Hematopoietic multipotent progenitor cell treated with erythropoietin and hydrocortisone succinate and interleukin-3 and kit ligand, for 15 days (in vitro differentiated cells): ENCODE results near the gene ZNF195.
"Not testable (repeated sequence)": the region's sequence is repeated elsewhere in the genome, so short reads cannot be mapped to it uniquely, and the experiment has no call there.

Source experiments
- DNase-seq: peaks from one replicate; pipeline ENCODE4 v3.0.0-alpha.2; 2015; ENCODE audit warnings: low spot score

The ZNF195 gene

DNA sequence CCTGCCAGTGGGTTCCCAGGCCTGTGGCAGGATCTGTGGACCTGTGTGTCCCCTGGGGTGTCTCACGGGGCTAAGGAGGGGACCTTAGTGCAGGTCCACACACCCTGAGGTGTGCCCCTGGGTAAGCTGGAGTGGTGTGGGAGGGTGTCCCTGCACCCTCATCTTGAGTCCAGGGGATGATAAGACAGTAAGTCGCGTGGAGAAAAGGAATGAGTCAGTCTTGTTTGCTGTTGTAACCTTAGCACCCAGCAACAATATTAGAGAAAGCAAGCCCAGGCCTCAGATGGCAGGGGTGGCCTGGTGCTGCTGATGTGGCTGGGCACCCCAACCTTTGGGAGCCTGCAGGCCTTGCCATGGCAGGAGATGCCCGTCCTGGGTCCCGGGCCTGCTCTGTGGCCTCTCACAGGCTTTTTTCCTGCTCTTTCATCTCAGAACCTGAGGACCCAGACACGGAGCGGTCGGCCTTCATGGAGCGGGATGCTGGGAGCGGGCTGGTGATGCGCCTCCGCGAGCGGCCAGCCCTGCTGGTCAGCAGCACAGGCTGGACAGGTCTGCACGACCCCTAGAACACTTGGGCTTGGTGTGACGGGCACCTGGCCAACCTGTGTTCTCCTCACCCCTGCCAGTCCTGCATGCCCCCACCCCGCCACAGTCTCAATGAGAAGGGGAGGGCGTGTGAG is 23.4 kb upstream of the ZNF195 start:
- DNase-seq = not testable (repeated sequence)

DNA sequence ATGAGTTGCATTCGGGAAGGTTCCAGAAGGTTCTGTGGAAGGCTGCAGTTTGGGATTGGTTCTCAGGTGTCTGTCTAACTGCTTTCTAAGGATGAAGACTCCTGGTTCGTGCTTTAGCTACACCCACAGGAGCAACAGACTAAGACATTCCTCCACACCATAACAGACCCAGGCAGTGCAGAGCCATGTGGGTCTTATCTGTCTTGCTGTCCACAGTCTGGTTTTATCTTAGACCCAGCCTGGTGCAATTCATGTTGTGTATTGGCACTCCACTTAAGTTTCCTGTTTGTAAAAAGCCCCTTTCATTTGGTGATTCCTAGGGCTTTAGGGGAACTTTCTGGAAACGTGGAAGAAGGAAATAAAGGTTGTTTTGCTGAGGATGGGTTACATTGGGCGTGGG is 22.1 kb upstream of the ZNF195 start:
- not testable (repeated sequence) for DNase-seq

DNA sequence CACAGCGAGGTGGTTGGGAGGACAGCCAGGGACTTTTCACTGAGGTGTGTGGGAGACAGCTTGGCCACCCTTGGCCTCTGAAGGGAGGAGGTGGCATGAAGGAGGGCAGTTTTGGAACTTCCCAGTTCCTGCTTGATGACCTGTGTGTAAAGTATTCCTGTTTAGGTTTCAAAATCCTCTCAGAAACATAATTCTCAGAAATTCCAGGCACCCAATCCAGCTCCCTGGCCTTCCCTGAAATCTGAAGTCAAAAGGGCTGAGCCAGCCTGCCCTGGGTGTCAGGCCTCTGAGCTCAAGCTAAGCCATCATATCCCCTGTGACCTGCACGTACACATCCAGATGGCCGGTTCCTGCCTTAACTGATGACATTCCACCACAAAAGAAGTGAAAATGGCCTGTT is 19.6 kb upstream of the ZNF195 start:
- DNase-seq = not testable (repeated sequence)

DNA sequence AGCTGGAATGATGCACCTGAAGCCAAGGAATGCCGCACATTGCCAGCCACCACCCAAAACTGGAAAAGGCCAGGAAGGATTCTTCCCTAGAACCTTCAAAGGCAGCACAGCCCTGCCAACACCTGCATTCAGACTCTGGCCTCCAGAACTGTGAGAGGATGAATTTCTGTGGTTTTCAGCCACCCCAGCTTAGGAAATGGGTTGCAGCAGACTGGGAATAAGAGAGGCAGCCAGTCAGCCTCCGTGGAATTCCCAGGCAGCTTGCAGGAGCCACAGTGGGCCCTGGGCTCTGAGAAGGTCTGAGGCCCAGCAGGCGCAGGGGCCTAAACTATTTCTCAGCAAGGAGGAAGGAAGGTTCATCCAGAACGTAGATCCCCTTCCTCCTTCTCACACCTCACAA is 19.2 kb upstream of the ZNF195 start:
- DNase-seq = not testable (repeated sequence)

DNA sequence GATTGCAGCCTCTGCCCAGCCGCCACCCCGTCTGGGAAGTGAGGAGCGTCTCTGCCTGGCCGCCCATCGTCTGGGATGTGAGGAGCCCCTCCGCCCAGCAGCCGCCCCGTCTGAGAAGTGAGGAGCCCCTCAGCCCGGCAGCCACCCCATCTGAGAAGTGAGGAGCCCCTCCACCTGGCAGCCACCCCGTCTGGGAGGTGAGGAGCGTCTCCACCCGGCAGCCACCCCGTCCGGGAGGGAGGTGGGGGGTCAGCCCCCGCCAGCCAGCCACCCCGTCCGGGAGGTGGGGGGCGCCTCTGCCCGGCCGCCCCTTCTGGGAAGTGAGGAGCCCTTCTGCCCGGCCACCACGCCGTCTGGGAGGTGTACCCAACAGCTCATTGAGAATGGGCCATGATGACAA is 18.3 kb upstream of the ZNF195 start:
- DNase-seq = not testable (repeated sequence)

DNA sequence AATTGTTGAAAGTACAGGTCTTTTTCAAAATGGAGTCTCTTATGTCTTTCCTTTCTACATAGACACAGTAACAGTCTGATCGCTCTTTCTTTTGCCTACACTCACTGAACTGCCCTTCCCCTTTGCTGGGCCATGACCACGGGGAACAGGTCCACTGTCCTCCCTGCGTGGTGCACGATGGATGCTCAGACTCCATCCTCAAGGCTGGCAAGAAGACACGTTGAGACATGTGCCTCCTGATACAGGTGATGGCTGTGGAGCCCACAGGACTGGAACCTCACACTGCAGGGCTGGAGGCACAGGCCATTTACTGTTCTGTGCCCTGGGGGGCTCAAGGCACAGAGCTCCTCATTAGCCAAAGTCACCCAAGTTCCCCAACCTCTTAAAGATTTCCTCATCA is 16.5 kb upstream of the ZNF195 start:
- not testable (repeated sequence) for DNase-seq

DNA sequence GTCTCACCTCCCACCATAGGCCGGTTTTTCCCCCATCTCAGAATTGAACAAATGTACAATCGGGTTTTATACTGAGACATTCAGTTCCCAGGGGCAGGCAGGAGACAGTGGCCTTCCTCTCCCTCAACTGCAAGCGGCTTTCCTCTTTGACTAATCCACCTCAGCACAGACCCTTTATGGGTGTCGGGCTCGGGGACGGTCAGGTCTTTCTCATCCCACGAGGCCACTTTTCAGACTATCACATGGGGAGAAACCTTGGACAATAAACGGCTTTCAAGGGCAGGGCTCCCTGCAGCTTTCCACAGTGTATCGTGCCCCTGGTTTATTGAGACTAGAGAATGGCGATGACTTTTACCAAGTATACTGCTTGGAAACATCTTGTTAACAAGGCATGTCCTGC is 16.0 kb upstream of the ZNF195 start:
- DNase-seq = not testable (repeated sequence)

DNA sequence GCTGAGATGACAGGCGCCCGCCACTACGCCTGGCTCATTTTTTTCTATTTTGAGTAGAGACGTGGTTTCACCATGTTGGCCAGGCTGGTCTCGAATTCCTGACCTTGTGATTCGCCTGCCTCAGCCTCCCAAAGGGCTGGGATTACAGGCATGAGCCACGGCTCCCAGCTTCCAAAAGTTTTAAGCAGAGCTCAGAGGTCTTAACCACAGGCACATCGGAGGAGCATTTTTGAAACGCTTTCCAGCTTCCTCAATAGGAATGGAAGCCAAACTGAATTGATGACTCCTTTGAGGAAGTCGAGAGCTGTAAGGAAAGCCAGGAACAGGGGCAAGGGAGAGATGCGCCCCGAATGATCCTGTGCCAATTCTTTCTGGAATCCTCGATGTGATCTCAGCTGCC is 14.5 kb upstream of the ZNF195 start:
- DNase-seq = not testable (repeated sequence)

DNA sequence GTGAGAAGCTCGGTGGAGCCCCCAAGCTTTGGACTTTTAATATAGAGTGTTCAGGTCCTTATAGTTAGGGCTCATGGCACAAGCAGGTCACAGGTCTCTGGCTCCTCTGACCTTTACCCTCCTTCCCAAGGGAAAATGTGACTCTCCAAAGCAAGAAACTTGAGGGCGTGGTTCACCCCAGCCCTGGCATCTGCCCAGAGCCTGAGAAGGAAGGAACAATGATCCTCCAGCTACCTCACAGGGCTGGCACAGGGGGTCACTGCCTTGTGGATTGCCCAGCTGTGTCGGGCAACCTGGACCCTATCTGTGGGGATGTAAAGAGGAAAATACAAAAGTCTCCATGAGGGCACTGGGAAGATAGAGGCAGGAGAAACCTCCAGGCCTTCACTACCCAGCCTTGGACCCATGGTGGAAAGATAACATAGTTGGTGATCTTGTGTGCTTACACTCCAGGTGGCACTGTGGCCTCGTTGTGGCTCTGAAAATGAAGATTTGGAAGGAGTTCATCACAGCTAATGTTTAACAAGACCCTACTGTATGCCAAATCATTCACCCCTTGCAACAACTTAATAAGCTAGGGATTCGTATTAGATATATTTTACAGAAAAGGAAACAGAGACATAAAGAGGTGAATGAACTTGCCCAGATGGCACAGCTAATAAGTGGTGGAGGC is 3.8 kb upstream of the ZNF195 start:
- no peak for DNase-seq

DNA sequence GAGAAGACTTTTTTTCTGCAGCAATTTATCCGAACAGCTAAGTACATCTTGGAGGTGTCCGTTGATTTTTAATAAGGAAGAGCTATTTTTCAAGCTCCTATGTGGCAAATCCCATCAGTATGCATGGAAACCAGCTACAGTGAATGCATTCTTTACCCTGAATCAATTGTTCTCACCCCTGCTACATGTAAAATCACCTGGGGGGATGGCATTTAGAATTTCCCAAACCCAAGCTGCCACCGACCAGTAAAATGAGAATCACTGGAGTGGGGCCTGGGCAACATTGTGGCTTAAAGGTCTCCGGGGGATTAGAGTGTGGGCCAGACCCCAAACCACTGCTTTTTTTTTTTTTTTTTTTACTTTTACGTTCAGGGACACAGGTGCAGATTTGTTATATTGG is 2.8 kb upstream of the ZNF195 start:
- no peak for DNase-seq

DNA sequence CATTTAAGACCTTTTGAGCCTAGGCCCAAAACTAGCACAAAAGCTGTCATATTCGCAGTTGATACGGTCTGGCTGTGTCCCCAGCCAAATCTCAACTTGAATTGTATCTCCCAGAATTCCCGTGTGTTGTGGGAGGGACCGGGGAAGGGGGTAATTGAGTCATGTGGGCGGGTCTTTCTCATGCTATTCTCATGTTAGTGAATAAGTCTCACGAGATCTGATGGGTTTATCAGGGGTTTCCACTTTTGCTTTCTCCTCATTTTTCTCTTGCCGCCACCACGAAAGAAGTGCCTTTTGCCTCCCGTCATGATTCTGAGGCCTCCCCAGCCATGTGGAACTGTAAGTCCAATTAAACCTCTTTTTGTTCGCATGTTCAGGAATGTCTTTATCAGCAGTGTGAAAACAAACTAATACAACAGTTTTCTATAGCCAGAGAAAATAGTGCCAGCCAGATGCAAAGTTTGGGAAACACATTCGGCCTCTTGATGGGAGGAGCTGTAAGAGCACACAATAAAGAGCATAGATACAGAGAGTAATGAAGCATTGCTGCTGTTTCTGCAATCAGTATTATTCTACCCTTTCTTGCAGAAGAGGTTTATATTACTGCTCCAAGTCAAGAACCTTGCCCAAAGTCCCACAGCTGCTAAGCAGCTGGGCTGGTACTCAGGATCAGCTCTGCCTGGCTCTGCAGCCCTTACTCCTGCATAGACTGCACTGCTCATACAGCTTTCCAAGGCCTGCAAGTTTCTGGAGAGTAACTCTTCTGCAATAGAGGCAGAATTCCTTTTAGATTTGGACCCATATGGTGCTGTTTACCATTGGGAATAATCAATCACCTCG is 2.0 kb upstream of the ZNF195 start:
- no peak for DNase-seq

DNA sequence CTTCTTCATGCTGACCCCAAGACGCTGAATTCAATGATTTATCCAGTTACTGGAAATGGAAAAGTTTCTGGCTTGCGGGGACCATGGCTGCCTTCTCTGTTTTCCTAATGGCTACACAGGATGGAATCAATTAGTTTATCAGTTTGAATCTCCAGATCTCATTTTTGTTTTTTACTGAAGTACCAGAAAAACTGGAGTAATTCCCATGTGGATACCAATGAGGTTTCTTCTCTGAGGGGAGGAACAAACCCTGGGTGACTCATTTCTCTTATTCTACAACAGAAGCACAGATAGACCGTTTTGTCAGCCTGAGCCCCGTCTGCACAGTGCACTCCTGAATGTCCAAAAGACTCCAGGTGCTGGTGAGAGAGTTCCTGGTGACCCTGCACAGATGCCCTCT is 3.4 kb downstream of the ZNF195 start:
- no peak for DNase-seq

DNA sequence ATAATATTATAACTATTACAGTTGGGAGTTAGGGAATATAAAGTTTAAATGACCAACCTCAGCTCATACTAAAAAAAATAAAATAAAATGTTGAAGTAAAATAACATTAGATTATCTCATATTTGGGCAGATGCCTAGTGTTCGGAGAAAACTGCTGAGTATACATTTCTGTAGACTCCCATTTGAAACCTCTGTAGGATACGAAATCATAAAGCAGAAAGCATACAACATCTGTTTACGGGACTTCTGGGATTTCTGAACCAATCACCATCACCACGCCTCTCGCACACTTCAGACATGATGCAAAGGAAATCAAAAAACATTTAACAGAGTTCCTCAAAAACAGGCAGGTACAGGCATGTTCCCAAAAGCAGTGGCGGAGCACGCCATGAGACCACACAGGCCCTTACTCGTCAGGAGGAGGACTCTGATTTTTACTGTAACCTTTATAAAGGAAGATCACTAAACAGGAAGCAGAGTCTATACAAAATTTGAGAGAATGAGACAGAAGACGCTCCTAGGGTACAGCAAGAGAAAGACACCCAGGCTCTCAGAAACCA is 8.6 kb downstream of the ZNF195 start:
- DNase-seq = no peak

DNA sequence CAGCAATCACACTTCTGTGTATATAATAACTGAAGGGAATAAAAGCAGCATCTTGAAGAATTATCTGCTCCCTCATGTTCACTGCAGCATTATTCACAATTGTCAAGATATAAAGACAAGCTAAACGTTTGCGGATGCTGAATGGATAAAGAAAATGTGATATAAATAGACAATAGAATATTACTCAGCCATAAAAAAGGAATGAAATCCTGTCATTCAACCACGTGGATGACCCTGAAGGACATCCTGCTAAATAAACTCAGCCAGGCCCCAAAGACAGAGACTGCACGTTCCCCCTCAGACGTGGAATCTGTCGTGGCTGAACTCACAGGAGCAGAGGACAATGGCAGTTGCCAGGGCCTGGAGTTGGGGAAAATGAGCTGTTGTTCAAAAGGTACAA is 9.6 kb downstream of the ZNF195 start:
- no peak for DNase-seq

DNA sequence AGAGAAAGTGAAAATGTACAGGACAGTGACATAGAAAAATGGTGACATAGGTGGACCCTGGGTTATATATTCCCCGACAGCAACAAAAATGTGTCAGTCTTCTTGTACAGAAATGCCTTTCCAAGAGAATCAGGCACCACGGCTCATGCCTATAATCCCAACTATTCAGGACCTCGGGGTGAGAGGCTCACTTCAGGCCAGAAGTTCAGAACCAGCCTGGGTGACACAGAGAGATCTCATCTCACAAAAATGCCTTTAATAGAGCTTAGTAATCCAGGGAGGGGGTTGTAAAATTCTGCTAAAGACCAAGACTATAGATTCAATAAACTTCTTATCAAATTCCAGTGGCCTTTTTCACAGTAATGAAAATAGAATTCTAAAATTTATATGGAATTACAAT is 10.7 kb downstream of the ZNF195 start:
- no peak for DNase-seq

DNA sequence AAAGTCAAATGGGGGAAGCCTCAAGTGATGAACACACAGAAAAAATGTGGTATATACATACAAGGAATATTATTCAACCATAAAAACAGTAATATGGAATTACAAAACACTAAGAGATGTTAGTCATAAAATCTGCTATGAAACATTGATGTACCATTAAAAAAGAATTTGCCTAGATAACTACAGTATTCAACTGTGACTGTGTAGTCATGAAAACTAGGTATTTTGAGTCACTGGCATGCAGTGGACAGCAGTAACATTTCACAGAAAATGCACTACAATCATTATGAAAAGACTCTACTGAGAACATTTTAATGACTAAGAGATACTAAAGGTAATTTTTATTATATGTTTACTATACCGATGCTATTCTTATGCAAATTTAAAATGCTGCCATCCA is 11.7 kb downstream of the ZNF195 start:
- no peak for DNase-seq

DNA sequence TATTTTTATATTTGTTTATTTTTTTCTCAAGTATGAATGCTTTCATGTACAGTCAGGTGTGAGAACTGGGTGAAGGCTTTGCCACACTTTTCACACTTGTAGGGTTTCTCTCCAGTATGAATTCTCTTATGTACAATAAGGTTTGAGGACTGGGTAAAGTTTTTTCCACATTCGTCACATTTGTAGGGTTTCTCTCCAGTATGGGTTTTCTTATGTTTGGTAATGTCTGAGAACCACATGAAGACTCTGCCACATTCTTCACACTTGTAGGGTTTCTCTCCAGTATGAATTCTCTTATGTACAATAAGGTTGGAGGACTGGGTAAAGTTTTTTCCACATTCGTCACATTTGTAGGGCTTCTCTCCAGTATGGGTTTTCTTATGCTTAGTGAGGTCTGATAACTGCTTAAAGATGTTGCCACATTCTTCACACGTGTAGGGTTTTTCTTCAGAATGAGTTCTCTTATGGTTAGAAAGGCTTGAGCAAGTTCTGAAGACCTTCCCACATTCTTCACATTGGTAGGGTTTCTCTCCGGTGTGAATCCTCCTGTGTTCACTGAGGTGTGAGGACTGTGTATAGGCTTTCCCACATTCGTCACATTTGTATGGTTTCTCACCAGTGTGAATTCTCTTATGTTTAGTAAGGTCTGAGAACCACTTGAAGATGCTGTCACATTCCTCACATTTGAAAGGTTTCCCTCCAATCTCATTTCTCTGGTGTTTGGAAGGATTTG is 19.7 kb downstream of the ZNF195 start:
- no peak for DNase-seq

DNA sequence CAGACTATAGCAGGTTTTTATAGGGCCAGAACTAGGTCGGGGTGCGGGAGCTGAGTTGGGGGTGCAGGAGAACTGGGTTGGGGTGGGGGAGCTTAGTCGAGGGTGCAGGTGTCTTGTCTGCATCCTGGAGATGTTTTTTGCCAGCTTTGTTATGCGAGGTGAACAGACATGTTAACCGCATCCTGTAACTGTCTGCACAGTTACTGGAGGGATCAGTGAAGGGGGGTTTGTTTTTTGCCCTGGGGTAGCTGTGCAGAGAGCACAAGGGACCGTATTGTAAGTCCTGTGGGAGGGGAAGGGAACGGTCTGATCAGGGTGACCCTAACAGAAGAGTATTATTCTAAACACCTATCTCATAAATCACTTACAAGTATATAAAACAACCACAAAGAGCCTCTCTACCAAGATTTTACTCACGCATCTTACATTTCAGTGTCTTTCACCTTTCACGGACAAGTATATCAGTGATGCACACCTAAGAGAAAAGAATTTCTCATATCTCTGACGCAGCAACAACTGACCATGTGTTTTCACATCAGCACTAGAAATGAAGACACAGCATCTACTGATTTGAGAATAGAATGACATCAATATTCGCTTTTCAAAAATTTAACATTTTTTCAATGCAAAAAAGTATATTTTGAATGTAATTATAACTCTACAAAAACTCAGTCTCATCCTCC is 20.8 kb downstream of the ZNF195 start:
- DNase-seq = no peak

DNA sequence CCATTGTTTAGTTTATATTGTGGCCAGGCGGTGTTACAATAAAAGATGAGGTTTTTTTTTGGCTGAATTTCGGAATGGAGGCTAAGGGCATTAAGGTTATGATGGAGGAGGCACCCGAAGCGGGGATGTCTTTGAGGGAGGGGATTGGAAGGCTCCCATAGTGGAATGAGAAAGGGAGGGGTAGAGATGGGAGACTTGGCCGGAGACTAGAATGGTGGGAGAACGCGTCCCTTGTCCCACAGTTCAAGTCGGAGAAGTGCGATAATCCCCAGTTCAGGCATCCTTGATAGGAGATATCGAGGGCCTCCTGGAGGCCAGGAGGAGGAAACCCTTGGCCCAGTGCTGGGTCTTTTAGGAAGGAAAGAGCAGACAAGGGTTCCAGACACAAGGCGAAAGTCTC is 21.6 kb downstream of the ZNF195 start:
- DNase-seq = no peak

DNA sequence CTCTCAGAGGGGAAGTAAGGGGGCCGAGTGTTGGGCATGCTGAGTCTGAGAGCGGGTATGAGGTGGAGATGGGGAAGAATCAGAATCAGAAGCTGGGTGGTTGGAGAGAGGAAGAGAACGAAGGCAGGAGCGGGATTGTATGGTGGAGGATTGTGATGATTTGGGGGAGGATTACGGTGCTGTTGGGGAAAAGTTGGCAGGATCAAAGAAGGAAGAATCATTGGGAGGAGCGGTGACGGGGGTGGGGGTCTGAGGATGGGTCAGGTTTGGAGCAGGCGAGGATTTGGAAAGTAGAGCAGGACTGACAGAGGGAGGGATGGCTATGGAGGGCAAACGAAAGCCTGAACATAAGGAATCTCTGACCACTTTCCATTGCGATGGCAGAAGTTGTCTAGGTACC is 22.1 kb downstream of the ZNF195 start:
- DNase-seq = no peak

DNA sequence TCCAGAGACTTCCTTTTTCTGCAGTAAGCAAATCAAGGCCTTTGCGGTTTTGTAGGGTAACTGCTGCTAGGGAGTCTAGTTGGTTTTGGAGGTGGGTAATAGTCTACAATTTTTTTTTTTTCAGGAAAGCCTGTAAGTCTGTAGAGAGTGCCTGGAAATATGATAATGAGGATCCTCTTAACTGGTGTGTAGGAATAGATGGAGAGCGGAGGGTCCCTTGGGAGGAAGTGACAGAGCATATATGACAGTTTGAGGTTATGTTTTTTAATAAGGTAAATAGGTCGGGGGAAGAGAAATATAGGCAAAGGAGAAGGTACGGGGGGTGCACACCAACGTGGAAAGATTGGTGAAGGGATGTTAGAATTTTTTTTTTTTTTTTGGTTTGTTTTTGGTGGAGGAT is 25.9 kb downstream of the ZNF195 start:
- DNase-seq = no peak

DNA sequence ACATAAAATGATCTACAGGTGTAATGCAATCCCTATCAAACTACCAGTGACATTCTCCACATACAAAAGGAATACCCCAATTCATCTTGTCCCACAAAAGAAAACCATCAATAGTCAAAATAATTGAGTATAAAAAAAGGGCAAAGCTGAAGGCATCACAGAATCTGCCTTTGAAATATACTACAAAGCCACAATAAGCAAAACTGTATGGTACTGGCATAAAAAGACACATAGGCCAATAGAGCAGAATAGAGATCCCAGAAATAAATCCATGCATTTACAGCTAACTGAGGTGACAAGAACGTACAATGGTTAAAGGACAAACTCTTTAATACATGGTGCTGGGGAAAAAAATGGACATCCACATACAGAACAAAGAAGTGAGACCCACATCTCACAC is 31.8 kb downstream of the ZNF195 start:
- no peak for DNase-seq
